Smooth muscle cell (in vitro differentiated cells): ENCODE results near the gene FYB1. TPM values are rescaled to one million over a fixed set of nuclear protein-coding genes. Genes with fewer than 3 reads are reported as not detected.

Experiments used
- DNase-seq: peaks from one replicate; lab custom pipeline; 2025; ENCODE audit not compliant: unreplicated experiment; lab: John Stamatoyannopoulos, UW
- H2AFZ ChIP-seq: fragments of 200-600 bp; sonication (generic); 2 replicates; pipeline ENCODE4 v1.6.0; 2016; ENCODE audit warnings: antibody characterized with exemption, low read depth, mild to moderate bottlenecking
- H3F3A ChIP-seq: fragments of 200-600 bp; sonication (generic); 2 replicates; pipeline ENCODE4 v1.6.0; 2017; ENCODE audit warnings: antibody characterized with exemption, low read depth
- H3K27ac ChIP-seq: fragments of 200-600 bp; sonication (generic); 2 replicates; pipeline ENCODE4 v1.5.1; 2016; ENCODE audit warnings: low read depth, mild to moderate bottlenecking
- H3K27me3 ChIP-seq: fragments of 200-600 bp; sonication (generic); 2 replicates; pipeline ENCODE4 v1.6.1; 2016; ENCODE audit warnings: low read depth, mild to moderate bottlenecking
- H3K36me3 ChIP-seq: fragments of 200-600 bp; sonication (generic); 2 replicates; pipeline ENCODE4 v1.5.1; 2016; ENCODE audit warnings: low read depth
- H3K4me1 ChIP-seq: fragments of 200-600 bp; sonication (generic); 2 replicates; pipeline ENCODE4 v1.5.1; 2016; ENCODE audit warnings: low read depth
- H3K4me2 ChIP-seq: fragments of 200-600 bp; sonication (generic); 2 replicates; pipeline ENCODE4 v1.6.0; 2016; ENCODE audit warnings: mild to moderate bottlenecking
- H3K4me3 ChIP-seq: fragments of 200-600 bp; sonication (generic); 2 replicates; pipeline ENCODE4 v1.5.1; 2016; ENCODE audit warnings: mild to moderate bottlenecking
- H3K79me2 ChIP-seq: fragments of 200-600 bp; sonication (generic); 2 replicates; pipeline ENCODE4 v1.6.0; 2016; ENCODE audit warnings: low read depth, mild to moderate bottlenecking
- H3K9ac ChIP-seq: fragments of 200-600 bp; sonication (generic); 2 replicates; pipeline ENCODE4 v1.6.0; 2016; ENCODE audit warnings: low read depth
- H3K9me3 ChIP-seq: fragments of 200-600 bp; sonication (generic); replicated peaks from 2 replicates; pipeline ENCODE4 v1.5.1; 2016; ENCODE audit warnings: low read depth
- H4K20me1 ChIP-seq: fragments of 200-600 bp; sonication (generic); 2 replicates; pipeline ENCODE4 v1.6.0; 2016; ENCODE audit warnings: low read depth
- WGBS: methylation state at CpG from one replicate; pipeline ENCODE4 v1.1.7; 2016; ENCODE audit warnings: low lambda C conversion rate; 5-methylcytosine and 5-hydroxymethylcytosine counted together
- polyA plus RNA-seq: library from polyadenylated mRNA; unstranded; fragments of >200 nt; fragmentation: Nextera tagmentation; extraction: Ambion mirVana; gene quantifications from 2 replicates; pipeline ENCODE4 v1.2.1, GENCODE V29; 2016
- total RNA-seq: library from RNA; depleted of rRNA; stranded (reverse); fragments of >200 nt; gene quantifications from 2 replicates; pipeline ENCODE4 v1.2.3, GENCODE V29; 2014
- TF ChIP-seq, protein P1 (sequence below): fragments of 200-600 bp; sonication (generic); IDR thresholded peaks from 2 replicates; pipeline ENCODE4 v1.5.1; 2017; ENCODE audit warnings: borderline replicate concordance, mild to moderate bottlenecking, antibody characterized with exemption; ENCODE audit not compliant: insufficient read depth, poor library complexity, severe bottlenecking

Gene FYB1
- total and polyA plus RNA-seq, 2 experiments from 2014 or later, result 0.06 to 0.22 TPM

DNA sequence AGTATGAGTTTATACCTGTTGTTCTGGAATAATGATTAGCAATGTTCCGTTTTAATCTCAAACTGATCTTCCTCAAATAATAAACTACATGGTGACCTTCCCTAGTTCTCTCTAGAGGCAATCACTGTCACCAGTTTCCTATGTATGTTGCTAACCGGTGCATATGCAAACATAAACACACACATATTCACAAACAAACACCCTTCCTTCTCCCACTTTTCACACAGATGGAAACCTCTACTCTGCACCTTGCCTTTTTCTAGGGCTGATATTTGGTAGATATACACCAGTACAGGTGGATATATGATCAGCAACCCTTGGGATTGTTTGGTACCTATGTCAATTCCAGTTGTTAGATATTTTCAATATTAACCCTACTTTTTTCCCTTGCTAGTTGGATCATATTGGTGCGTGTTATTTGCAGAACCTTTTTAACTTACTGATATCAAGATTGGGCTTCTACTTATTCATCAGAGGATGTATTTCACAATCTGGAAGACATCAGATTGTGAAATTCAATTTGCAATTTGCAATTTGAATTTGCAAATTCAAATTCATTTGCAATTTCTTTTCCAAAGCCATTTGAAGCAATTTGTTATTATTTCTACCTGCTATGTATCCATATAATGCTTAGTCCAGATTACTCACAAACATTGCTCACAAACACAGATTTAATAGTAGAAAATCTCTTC, 12.6 kb downstream of the FYB1 start:
- 87% methylated on average over 3 of the region's 3 CpGs for WGBS
- TF ChIP-seq, protein P1, sequence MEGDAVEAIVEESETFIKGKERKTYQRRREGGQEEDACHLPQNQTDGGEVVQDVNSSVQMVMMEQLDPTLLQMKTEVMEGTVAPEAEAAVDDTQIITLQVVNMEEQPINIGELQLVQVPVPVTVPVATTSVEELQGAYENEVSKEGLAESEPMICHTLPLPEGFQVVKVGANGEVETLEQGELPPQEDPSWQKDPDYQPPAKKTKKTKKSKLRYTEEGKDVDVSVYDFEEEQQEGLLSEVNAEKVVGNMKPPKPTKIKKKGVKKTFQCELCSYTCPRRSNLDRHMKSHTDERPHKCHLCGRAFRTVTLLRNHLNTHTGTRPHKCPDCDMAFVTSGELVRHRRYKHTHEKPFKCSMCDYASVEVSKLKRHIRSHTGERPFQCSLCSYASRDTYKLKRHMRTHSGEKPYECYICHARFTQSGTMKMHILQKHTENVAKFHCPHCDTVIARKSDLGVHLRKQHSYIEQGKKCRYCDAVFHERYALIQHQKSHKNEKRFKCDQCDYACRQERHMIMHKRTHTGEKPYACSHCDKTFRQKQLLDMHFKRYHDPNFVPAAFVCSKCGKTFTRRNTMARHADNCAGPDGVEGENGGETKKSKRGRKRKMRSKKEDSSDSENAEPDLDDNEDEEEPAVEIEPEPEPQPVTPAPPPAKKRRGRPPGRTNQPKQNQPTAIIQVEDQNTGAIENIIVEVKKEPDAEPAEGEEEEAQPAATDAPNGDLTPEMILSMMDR, result no peak

DNA sequence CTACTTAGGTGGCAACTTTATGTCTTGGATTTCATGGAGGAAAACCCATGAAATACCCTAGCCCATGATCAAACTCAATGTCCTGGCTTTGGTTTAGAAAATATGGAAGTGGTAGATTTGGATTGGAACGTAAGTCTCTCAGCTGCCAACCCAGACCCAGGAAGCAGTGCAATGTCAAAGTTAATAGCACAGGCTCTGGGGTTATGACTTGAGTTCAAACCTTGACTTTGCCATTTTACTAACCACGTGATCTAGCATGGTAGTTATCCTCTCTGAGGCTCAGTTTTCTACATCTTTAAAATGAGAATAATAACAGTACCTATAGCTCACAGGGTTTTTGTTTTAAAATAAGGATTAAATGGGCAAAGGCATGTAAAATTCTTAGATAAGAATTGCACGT, 13.8 kb downstream of the FYB1 start:
- H3K4me3 ChIP-seq, result no peak overlapping the region
- H3K4me2 ChIP-seq, result no peak overlapping the region
- H3K9me3 ChIP-seq, result no peaks in the 10 kb centered on the region
- H3K27me3 ChIP-seq, result no peaks in the 10 kb centered on the region
- no peaks in the 10 kb centered on the region for H3F3A ChIP-seq
- H3K9ac ChIP-seq, result no peak overlapping the region
- H3K79me2 ChIP-seq, result no peaks in the 10 kb centered on the region
- H3K36me3 ChIP-seq, result no peaks in the 10 kb centered on the region
- TF ChIP-seq, protein P1, result no peak
- 90% methylated on average over 3 of the region's 3 CpGs for WGBS
- H4K20me1 ChIP-seq, result no peaks in the 10 kb centered on the region
- no peak overlapping the region for H2AFZ ChIP-seq
- H3K4me1 ChIP-seq, result no peaks in the 10 kb centered on the region
- no peak overlapping the region for H3K27ac ChIP-seq
- DNase-seq, result no peak

More for the DNA sequence above, 12.6 kb downstream of the FYB1 start:
- Histone ChIP-seq H3K4me2 (no peak overlapping the region), H3K4me1 (no peaks in the 10 kb centered on the region), H3K9ac (no peak overlapping the region), H3F3A (no peaks in the 10 kb centered on the region), H4K20me1 (no peaks in the 10 kb centered on the region), H3K4me3 (no peak overlapping the region), H3K36me3 (no peaks in the 10 kb centered on the region), H3K27ac (no peak overlapping the region), H2AFZ (no peak overlapping the region), H3K9me3 (no peaks in the 10 kb centered on the region), H3K27me3 (no peaks in the 10 kb centered on the region), H3K79me2 (no peaks in the 10 kb centered on the region)
- no peak for DNase-seq

DNA sequence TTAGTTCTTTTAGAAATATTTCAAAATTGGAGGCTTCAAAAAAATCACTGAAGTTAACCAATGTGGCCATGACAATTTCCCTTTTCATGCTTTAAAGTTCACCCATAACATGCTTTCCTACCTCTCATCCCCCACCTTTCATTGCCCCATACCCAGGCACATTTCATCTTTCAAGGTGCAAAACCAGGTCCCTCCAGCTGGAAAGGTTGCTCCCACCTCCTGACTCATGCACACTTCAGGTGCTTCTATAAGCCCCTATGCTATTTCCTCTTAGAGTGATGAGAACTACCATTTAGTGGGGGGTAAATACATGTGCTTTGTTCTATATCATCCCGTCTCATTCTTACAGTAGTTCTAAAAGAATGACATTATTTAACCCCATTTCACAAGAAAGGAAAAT, 15.4 kb downstream of the FYB1 start:
- H4K20me1 ChIP-seq, result no peaks in the 10 kb centered on the region
- TF ChIP-seq, protein P1, result no peak
- WGBS, result 89% methylated on average over 1 of the region's 1 CpG

More for the DNA sequence above, 15.4 kb downstream of the FYB1 start:
- Histone ChIP-seq H3K36me3 (no peaks in the 10 kb centered on the region), H3K4me3 (no peak overlapping the region), H3K4me1 (no peaks in the 10 kb centered on the region), H3K4me2 (no peak overlapping the region), H3K79me2 (no peaks in the 10 kb centered on the region), H2AFZ (no peak overlapping the region), H3K9me3 (no peaks in the 10 kb centered on the region), H3K9ac (no peak overlapping the region), H3K27ac (no peak overlapping the region), H3K27me3 (no peaks in the 10 kb centered on the region), H3F3A (no peaks in the 10 kb centered on the region)
- no peak for DNase-seq
